Activated CD8-positive, alpha-beta memory T cell treated with anti-CD3 and anti-CD28 coated beads for 4 hours (primary cell): ENCODE results near the gene GMDS.

Experiments
- DNase-seq, 2 donors: peaks; one replicate each; pipeline ENCODE4 v3.0.0-alpha.2; 2020; ENCODE audit warnings: low read depth in 2 of 2

GMDS gene

DNA sequence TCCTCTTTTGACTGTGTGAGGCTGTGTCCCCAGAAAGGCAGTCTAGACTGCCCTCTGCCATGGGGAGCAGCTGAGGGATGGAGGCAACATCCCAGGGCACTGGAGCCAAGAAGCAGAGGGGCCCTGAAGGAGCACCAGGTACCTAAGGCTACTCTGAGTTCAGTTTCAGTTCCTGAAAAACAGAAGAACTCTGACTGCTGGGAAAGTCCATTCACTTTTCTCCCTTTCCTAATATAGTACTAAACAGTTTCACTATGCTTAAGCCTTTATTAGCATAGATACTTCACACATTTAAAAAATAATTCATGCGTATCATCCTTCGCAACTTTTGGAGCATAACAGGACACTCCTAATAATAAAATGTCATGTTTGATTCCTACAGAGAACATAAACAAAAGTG lies 505.7 kb downstream of the GMDS start:
- no peak for DNase-seq

GRCh38 chr6:1739220-1739619 lies 506.2 kb downstream of the GMDS start:
- DNase-seq, result no peak

- DNase-seq, result no peak
Measured at GRCh38 chr6:1738558-1739081, 506.8 kb downstream of the GMDS start.

DNA sequence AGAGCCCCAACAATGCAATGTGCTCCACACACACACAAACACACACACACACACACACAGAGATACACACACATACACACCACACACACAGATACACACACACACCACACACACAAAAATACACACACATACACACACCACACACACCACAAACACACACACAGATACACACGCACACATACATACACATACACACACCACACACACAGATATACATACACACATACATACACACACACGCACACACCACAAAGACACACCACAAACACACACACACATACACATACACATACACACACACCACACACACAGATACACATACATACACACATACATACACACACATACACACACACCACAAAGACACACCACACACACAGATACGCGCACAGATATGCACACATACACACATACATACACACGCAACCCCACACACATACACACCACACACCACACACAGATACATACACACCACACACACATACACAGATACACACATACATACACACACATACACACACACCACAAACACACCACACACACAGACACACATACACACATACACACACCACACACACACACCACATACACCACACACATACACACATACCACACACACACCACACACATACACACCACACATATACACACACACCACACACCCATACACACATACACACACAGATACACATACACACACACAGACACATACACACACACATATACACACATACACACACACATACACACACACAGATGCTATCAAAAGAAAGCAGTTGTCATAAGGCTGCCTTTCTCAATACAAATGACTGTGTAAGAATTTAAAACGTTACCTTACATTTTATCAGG lies 507.7 kb downstream of the GMDS start:
- no peak for DNase-seq

GRCh38 chr6:1736346-1737105 lies 508.9 kb downstream of the GMDS start:
- no peak for DNase-seq

- no peak for DNase-seq
Measured at GRCh38 chr6:1735239-1735803, 510.1 kb downstream of the GMDS start.

DNA sequence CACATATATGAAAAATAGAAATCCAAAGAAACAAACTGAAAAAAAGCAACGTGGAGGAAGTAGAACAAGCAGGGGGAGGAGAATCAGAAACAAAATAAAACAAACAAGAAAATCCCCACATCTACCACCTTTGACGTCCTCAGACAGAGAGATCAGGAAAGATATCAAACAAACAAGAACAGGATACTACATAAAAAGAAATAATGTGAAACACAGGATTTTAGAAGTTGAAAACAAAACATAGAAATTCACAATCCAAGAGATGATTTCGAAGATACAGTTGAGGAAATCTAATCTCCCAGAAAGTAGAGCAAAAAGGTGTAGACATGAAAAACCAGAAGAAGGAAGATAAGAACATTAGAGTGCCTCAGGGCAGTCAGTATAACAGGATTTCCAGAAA lies 514.5 kb downstream of the GMDS start:
- DNase-seq, result no peak

DNA sequence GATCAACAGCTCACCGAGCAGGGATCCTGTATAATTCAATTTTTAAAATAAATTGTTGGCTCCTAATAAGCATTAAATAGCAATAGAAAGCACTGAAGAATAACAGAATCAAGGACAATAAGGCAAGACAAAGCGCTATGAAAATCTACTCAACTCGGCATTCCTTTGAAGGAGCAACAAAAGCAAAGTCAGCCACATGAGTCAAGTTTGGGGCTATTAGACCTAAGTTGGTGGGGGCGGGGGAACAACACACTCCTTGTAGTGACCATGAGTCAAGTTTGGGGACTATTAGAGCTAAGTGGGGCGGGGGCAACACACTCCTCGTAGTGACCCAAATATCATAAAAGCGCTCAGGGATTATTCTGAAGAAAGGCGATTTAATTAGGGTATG lies 515.7 kb downstream of the GMDS start:
- no peak for DNase-seq

DNA sequence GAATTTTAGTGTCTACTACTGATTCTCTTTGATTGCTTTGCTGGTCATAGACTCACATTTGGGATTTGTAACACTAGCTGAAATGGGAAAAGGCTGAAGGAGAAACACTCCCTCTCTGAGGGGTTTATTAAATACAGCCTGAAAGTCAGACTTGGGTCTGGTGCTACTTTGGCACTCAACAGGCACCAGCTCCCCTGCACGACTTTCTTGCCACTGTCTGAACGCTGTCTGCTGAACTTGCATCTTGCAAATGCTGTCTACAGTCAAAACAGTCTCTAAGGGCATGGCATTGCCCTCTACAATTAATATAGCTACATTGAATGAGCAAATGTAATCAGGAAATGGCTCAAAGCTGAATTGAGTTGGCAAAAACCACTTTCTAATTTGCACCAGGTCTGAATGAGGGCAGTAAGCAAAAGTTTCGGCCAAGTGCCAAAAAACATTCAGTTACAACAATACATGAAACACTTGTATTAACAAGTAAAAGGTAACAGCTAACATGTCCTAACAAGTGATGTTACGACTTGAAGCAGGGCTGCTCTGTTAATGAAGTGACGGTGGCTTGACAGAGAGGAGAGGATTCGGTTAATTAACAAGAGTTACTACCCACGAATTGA lies 516.2 kb downstream of the GMDS start:
- no peak for DNase-seq

GRCh38 chr6:1726341-1726768 lies 519.0 kb downstream of the GMDS start:
- DNase-seq, result no peak

DNA sequence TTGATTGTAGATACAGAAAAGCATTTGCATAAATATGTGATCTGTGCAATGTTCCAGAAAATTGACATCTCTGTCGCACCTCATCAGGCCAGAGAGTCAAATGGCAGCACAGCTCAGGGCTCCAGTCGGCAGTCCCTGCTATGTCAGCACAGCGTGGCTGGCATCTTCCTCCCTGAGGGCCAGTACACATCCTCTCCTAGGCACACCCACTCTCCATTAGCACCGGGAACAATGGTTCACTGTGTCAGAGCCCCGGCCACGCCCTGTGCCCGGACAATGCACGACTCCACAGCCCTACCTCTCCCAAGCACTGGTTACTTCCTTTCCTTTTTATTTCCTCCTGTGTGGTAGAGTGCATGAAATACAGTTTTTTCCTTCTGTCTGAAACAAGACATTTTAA lies 520.8 kb downstream of the GMDS start:
- DNase-seq, result no peak

DNA sequence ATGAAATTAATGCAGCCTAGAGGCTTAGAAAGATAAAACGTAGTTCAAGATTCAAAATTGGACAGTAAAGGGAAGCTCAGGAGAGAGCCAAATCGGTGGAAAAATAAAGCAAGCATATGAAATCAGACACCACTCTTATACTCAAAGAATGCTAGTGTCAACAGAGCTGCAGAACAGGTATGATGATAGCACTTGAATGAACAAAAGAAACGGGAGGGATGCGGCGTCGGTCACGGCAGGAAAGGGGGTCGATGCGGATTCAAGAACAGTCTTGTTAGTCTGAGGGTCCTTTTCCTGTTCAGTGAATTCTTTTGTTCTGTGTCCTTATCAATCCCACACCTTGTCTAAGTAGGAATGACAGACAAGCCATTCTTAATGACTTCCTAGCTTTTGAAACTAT lies 521.3 kb downstream of the GMDS start:
- no peak for DNase-seq

DNA sequence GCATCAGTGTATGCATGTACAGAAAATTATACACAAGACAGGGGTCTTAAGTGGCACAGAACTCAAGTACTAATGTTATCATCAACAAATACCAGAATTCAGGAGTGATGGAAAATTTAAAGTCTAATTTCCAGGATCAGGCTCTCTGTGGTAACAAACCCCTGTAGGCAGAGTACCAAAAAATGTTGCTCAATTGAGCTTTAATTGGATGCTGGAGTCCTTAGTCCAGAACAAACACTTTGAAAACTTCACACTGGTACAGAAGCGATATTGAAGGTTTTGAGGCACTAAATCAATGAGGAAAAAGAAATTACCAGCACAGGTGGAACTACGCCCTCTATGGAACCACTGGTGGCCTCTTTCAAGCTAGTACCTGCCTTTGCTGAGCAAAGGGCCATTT lies 522.6 kb downstream of the GMDS start:
- DNase-seq, result no peak

- no peak for DNase-seq
Measured at GRCh38 chr6:1720620-1721322, 524.6 kb downstream of the GMDS start.

GRCh38 chr6:1719922-1720321 lies 525.5 kb downstream of the GMDS start:
- DNase-seq, result no peak

GRCh38 chr6:1716868-1717267 lies 528.5 kb downstream of the GMDS start:
- DNase-seq, result no peak

DNA sequence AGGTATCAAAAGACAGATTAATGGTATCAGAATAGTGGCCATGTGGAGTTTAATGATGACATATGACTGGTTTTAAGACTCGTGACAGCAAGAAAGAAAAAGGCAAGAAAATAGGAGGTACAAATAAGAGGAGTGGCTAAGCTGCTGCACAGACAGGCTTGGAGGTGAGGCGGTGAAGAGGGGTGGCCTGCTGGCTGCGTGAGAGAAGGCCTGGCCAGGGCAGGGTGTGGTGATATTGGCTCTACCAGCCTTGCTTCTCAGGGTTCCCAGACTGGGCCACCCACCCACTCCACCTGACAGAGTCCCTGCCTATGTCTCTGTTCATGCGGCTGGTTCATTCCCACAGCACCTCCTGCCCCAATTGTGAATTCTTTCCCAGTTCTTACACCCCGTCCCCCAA lies 529.0 kb downstream of the GMDS start:
- no peak for DNase-seq

- DNase-seq, result no peak
Measured at GRCh38 chr6:1715336-1715735, 530.1 kb downstream of the GMDS start.

- no peak for DNase-seq
Measured at GRCh38 chr6:1714654-1715053, 530.8 kb downstream of the GMDS start.

GRCh38 chr6:1713016-1713600 lies 532.3 kb downstream of the GMDS start:
- DNase-seq, result no peak

- DNase-seq, result no peak
Measured at GRCh38 chr6:1712451-1712850, 533.0 kb downstream of the GMDS start.
